GM18499 (cell line): ENCODE data around the gene BTBD17.

Experiments used
- ATAC-seq: cut with Tn5 transposase; IDR thresholded peaks from one replicate; pipeline ENCODE4 v1.9.1; 2021; ENCODE audit warnings: moderate number of reproducible peaks; ENCODE audit not compliant: insufficient read depth, unreplicated experiment

The BTBD17 gene

GRCh38 chr17:74389084-74389753, 27.6 kb upstream of the BTBD17 start:
- ATAC-seq, result no peak

- ATAC-seq, result no peak
Measured at GRCh38 chr17:74387365-74388218, 25.9 kb upstream of the BTBD17 start.

GRCh38 chr17:74386386-74386785, 24.7 kb upstream of the BTBD17 start:
- ATAC-seq, result no peak

- ATAC-seq, result no peak
Measured at GRCh38 chr17:74385201-74385600, 23.5 kb upstream of the BTBD17 start.

GRCh38 chr17:74383141-74383540, 21.5 kb upstream of the BTBD17 start:
- no peak for ATAC-seq

- ATAC-seq, result no peak
Measured at GRCh38 chr17:74380959-74381808, 19.5 kb upstream of the BTBD17 start.

GRCh38 chr17:74380086-74380958, 18.7 kb upstream of the BTBD17 start:
- ATAC-seq, result no peak

GRCh38 chr17:74379495-74380085, 17.9 kb upstream of the BTBD17 start:
- ATAC-seq, result no peak

GRCh38 chr17:74374858-74375257, 13.2 kb upstream of the BTBD17 start:
- ATAC-seq, result no peak

GRCh38 chr17:74373838-74374606, 12.4 kb upstream of the BTBD17 start:
- ATAC-seq, result no peak

- ATAC-seq, result no peak
Measured at GRCh38 chr17:74372426-74372825, 10.8 kb upstream of the BTBD17 start.

GRCh38 chr17:74371653-74372147, 10.0 kb upstream of the BTBD17 start:
- no peak for ATAC-seq

- ATAC-seq, result no peak
Measured at GRCh38 chr17:74369665-74370490, 8.2 kb upstream of the BTBD17 start.

GRCh38 chr17:74369221-74369620, 7.6 kb upstream of the BTBD17 start:
- ATAC-seq, result no peak

GRCh38 chr17:74368341-74369081, 6.8 kb upstream of the BTBD17 start:
- ATAC-seq, result no peak

GRCh38 chr17:74367206-74367605, 5.5 kb upstream of the BTBD17 start, which contains the start of gene GPR142:
GPR142 (plus strand) TSS chr17:74367506; CDS start chr17:74369541, 2,035 bp downstream.
- ATAC-seq, result no peak
